DMS 273 treated with DMSO at 0.1 percent for 48 hours (cell line): ENCODE measurements around the gene KPNB1.

ENCODE experiments used
- DNase-seq: peaks from one replicate; lab custom pipeline; 2025; lab: John Stamatoyannopoulos, UW

The KPNB1 gene

GRCh38 chr17:47636273-47637030 lies 13.3 kb upstream of the KPNB1 start:
- no peak for DNase-seq

- no peak for DNase-seq
Measured at GRCh38 chr17:47638903-47639302, 10.8 kb upstream of the KPNB1 start.

- DNase-seq: no peak
Measured at GRCh38 chr17:47640076-47640475, 9.6 kb upstream of the KPNB1 start.

GRCh38 chr17:47641202-47641601 lies 8.5 kb upstream of the KPNB1 start:
- no peak for DNase-seq

GRCh38 chr17:47643116-47643515 lies 6.6 kb upstream of the KPNB1 start:
- no peak for DNase-seq

GRCh38 chr17:47644324-47644723 lies 5.4 kb upstream of the KPNB1 start:
- DNase-seq: no peak

GRCh38 chr17:47649972-47650524 lies 329 bp downstream of the KPNB1 start:
- no peak for DNase-seq

- DNase-seq: peak; percentile 91
Measured at GRCh38 chr17:47650525-47651522, 1.1 kb downstream of the KPNB1 start.

- DNase-seq: no peak
Measured at GRCh38 chr17:47651704-47652103, 2.0 kb downstream of the KPNB1 start.

- DNase-seq: no peak
Measured at GRCh38 chr17:47652570-47652969, 2.9 kb downstream of the KPNB1 start.

GRCh38 chr17:47653442-47653841 lies 3.7 kb downstream of the KPNB1 start:
- DNase-seq: no peak

GRCh38 chr17:47654991-47655390 lies 5.3 kb downstream of the KPNB1 start:
- DNase-seq: no peak

GRCh38 chr17:47660064-47660492 lies 10.4 kb downstream of the KPNB1 start:
- DNase-seq: no peak

GRCh38 chr17:47663912-47664623 lies 14.3 kb downstream of the KPNB1 start:
- peak; percentile 31 for DNase-seq

- DNase-seq: no peak
Measured at GRCh38 chr17:47664624-47664941, 14.9 kb downstream of the KPNB1 start.

- DNase-seq: no peak
Measured at GRCh38 chr17:47665655-47666054, 15.9 kb downstream of the KPNB1 start.

- DNase-seq: no peak
Measured at GRCh38 chr17:47669081-47669480, 19.4 kb downstream of the KPNB1 start.

GRCh38 chr17:47670064-47670463 lies 20.3 kb downstream of the KPNB1 start:
- no peak for DNase-seq

- DNase-seq: no peak
Measured at GRCh38 chr17:47674499-47674898, 24.8 kb downstream of the KPNB1 start.

GRCh38 chr17:47675380-47676198 lies 25.9 kb downstream of the KPNB1 start:
- no peak for DNase-seq

- no peak for DNase-seq
Measured at GRCh38 chr17:47676199-47676472, 26.4 kb downstream of the KPNB1 start.
